ENCODE data around the gene KRT6A. TPM values are rescaled to one million over a fixed set of nuclear protein-coding genes. Genes with fewer than 3 reads are reported as not detected.

The KRT6A gene
- total RNA-seq, 2 donors from 2014 or later, result 5.9 to 13.6 TPM

DNA sequence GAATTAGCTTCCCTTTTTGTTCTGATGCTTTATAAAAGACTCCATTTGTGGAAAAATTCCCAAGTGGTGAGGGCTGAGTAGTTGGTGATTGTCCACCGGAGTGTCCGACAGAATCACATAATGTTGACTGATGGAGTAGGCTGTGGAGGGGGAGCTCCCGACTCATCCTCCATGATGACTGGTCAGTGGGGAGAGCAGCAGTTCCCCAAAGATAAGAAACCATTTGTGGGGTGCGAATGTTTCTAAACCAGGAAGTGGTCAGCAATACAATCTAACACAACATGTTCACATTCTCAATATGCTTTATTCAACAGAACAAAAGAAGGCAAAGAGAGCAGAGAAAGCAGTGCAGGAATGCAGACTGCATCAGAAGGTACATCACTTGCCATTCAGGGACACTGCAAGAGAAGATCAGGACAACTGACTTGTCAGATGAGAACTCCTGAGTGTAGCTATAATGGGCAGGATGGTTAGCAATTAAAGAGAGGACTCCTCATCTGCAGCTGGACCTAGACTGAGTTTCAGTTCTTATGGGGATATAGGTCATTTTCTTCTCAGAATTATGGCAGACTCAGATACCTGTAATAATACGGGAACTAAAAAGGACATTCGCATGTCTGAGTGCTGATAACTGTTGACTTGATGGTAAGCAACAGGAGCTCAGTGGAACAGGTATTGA is 46.6 kb downstream of the KRT6A start:
- H3K4me1 ChIP-seq (replicated peaks), result no peaks in the 10 kb centered on the region
- TF ChIP-seq POLR2AphosphoS5 (IDR thresholded peaks at IDR 0.05), result no peak
- TF ChIP-seq, protein P1, sequence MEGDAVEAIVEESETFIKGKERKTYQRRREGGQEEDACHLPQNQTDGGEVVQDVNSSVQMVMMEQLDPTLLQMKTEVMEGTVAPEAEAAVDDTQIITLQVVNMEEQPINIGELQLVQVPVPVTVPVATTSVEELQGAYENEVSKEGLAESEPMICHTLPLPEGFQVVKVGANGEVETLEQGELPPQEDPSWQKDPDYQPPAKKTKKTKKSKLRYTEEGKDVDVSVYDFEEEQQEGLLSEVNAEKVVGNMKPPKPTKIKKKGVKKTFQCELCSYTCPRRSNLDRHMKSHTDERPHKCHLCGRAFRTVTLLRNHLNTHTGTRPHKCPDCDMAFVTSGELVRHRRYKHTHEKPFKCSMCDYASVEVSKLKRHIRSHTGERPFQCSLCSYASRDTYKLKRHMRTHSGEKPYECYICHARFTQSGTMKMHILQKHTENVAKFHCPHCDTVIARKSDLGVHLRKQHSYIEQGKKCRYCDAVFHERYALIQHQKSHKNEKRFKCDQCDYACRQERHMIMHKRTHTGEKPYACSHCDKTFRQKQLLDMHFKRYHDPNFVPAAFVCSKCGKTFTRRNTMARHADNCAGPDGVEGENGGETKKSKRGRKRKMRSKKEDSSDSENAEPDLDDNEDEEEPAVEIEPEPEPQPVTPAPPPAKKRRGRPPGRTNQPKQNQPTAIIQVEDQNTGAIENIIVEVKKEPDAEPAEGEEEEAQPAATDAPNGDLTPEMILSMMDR (IDR thresholded peaks at IDR 0.05), result no peak
- no peak for TF ChIP-seq POLR2A (IDR thresholded peaks at IDR 0.05)
- 85% methylated on average over 6 of the region's 6 CpGs for WGBS
- no peak overlapping the region for H3K4me3 ChIP-seq
- no peaks in the 10 kb centered on the region for H3K27me3 ChIP-seq (replicated peaks; ENCODE audit: insufficient read depth)
- no peak for DNase-seq (ENCODE audit: low spot score)
- H3K36me3 ChIP-seq, result no peaks in the 10 kb centered on the region
- H3K9me3 ChIP-seq, result no peaks in the 10 kb centered on the region
- intact Hi-C loops (cut with DNase I), result no loop called here
- no peak overlapping the region for H3K27ac ChIP-seq

GRCh38 chr12:52445876-52446275 is 47.2 kb downstream of the KRT6A start:
- no peaks in the 10 kb centered on the region for H3K9me3 ChIP-seq
- no peak for DNase-seq (ENCODE audit: low spot score)
- H3K4me3 ChIP-seq, result no peak overlapping the region
- 71% methylated on average over 3 of the region's 3 CpGs for WGBS
- H3K27me3 ChIP-seq (replicated peaks; ENCODE audit: insufficient read depth), result no peaks in the 10 kb centered on the region
- H3K4me1 ChIP-seq (replicated peaks), result no peaks in the 10 kb centered on the region
- intact Hi-C loops (cut with DNase I), result no loop called here
- TF ChIP-seq POLR2AphosphoS5 (IDR thresholded peaks at IDR 0.05) (no peak), POLR2A (IDR thresholded peaks at IDR 0.05) (no peak)
- TF ChIP-seq, protein P1 (IDR thresholded peaks at IDR 0.05), result no peak
- H3K27ac ChIP-seq, result no peak overlapping the region
- H3K36me3 ChIP-seq, result no peaks in the 10 kb centered on the region

GRCh38 chr12:52444647-52445595 is 48.1 kb downstream of the KRT6A start:
- intact Hi-C loops (cut with DNase I), result no loop called here
- Histone ChIP-seq H3K27ac (peak overlapping the region in 1 of 2 donors; percentile 12), H3K4me1 (replicated peaks) (no peaks in the 10 kb centered on the region), H3K36me3 (no peaks in the 10 kb centered on the region), H3K27me3 (replicated peaks; ENCODE audit: insufficient read depth) (no peaks in the 10 kb centered on the region), H3K9me3 (no peaks in the 10 kb centered on the region), H3K4me3 (no peak overlapping the region)
- no peak for DNase-seq (ENCODE audit: low spot score)
- TF ChIP-seq, protein P1 (IDR thresholded peaks at IDR 0.05), result no peak
- TF ChIP-seq POLR2A (IDR thresholded peaks at IDR 0.05) (no peak), POLR2AphosphoS5 (IDR thresholded peaks at IDR 0.05) (peak; percentile 52)
- 63% methylated on average over 10 of the region's 10 CpGs for WGBS

DNA sequence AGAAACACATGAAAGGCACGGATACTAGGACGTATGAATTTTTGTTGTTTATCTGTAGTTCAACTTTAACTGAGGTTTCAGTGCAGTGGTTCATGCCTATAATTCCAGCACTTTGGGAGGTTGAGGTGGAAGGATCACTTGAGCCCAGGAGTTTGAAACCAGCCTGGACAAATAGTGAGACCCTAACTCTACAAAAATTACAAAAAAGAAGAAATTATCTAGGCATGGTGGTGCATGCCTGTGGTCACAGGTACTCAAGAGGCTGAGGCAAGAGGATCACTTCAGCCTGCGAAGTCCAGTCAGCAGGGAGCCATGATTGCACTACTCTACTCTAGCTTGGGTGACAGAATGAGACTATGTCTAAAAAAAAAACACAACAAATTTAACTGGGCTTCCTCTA is 49.1 kb downstream of the KRT6A start:
- H3K27ac ChIP-seq, result no peak overlapping the region
- H3K4me3 ChIP-seq, result no peak overlapping the region

More for the DNA sequence above, 49.1 kb downstream of the KRT6A start:
- H3K9me3 ChIP-seq, result no peaks in the 10 kb centered on the region
- no peak for DNase-seq (ENCODE audit: low spot score)
- H3K27me3 ChIP-seq (replicated peaks; ENCODE audit: insufficient read depth), result no peaks in the 10 kb centered on the region
- intact Hi-C loops (cut with DNase I), result no loop called here
- WGBS, result 97% methylated on average over 3 of the region's 3 CpGs
- H3K36me3 ChIP-seq, result no peaks in the 10 kb centered on the region
- no peaks in the 10 kb centered on the region for H3K4me1 ChIP-seq (replicated peaks)
- TF ChIP-seq POLR2A (IDR thresholded peaks at IDR 0.05), result no peak
- no peak for TF ChIP-seq POLR2AphosphoS5 (IDR thresholded peaks at IDR 0.05)
- TF ChIP-seq, protein P1 (IDR thresholded peaks at IDR 0.05), result no peak

Data from prostate gland (tissue), 2 donors.